Mammary epithelial cell (primary cell): ENCODE data around the gene RPL14.

Experiments
- CTCF ChIP-seq, 2 donors: IDR thresholded peaks in 1 of 2; conservative IDR thresholded peaks in 1 of 2; 2 replicates each; pipeline ENCODE4 v1.5.1; 2011 to 2012; ENCODE audit warnings: inconsistent platforms in 2 of 2, low read length in 2 of 2, mild to moderate bottlenecking in 2 of 2, control low read depth in 1 of 2, low read depth in 1 of 2; ENCODE audit not compliant: insufficient read depth in 1 of 2; ENCODE audit errors: extremely low read depth in 1 of 2
- EZH2 ChIP-seq: IDR thresholded peaks from 2 replicates; pipeline ENCODE4 v1.6.1; 2012; ENCODE audit warnings: low read length, inconsistent platforms, borderline replicate concordance

DNA sequence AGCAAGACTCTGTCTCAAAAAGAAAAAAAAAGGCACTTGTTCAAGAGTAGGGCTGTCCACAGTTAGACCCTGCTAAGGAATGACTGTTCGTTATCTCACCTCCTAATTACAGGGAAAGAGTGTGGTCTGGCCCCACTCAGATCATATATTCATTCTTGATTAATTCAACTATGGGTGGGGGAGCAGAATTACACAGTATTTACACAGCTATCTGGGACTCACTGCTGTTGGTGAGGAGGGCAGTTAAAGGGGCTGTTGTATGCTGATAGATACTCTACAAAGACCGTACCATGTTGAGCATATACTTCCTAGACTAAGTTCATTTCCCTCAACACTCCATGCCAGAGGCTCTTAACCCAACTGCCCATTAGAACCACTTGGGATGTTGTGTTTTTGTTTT, 44.9 kb downstream of the RPL14 start:
- TF ChIP-seq CTCF (conservative IDR thresholded peaks at IDR 0.05 in 1 of 2, IDR thresholded peaks at IDR 0.05 in 1 of 2; ENCODE audit: extremely low read depth in 1 of 2, insufficient read depth in 1 of 2, low read depth in 1 of 2, low read length in 2 of 2), result no peak
- TF ChIP-seq EZH2, result no peak
